ENCODE data around the gene ATP1A4. TPM values are rescaled to one million over a fixed set of nuclear protein-coding genes. Genes with fewer than 3 reads are reported as not detected.

Gene ATP1A4
- total and polyA plus RNA-seq, 2 of the 8 experiments (the other 6 are each of a cell fraction or from before 2014, with no cell fraction given): 0.48 to 0.61 TPM

DNA sequence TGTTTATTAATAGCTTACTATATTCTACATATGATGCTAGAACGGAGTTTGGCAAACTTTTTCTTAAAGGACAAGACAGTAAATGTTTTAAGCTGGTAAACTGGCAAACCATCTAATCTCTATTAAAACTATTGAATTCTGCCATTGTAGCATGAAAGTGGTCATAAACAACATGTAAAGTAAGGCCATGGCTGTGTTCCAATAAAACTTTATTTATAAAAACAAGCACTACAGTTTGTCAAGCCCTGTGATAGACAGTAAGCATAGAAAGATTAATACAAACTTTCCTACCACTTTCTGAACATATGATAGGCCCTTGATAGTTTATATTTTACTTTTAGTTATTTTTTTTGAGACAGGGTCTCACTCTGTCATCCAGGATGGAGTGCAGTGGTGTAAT lies 76.2 kb downstream of the ATP1A4 start (continued):
- TF ChIP-seq SRF (IDR thresholded peaks at IDR 0.05; ENCODE audit: low read depth, low read length) (no peak), CBX5 (IDR thresholded peaks at IDR 0.05; ENCODE audit: low read depth, low read length) (no peak)
- TF ChIP-seq, protein P1, sequence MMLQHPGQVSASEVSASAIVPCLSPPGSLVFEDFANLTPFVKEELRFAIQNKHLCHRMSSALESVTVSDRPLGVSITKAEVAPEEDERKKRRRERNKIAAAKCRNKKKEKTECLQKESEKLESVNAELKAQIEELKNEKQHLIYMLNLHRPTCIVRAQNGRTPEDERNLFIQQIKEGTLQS (IDR thresholded peaks at IDR 0.05; ENCODE audit: insufficient read depth, low read depth, low read length): no peak
